K562 (cell line): Measurements from ENCODE around the gene CXCL5. TPM values are rescaled to one million over a fixed set of nuclear protein-coding genes. Genes with fewer than 3 reads are reported as not detected.

Experiments used
- ATAC-seq: fragments of 200-7000 bp; cut with Tn5 transposase; 3 replicates; pipeline ENCODE4 v1.9.1; 2020; ENCODE audit warnings: moderate library complexity
- BruUV-seq: library from RNA; stranded (reverse); fragments of 400-500 nt; replicated peaks from 2 replicates; lab custom pipeline; 2021; lab: Mats Ljungman, UMichigan
- CTCF ChIA-PET: fragments of 300-600 bp; formaldehyde crosslinking; extraction: SDS; loops from one replicate; lab custom pipeline; 2021; ENCODE audit warnings: low intra/inter-chr PET ratio; lab: Yijun Ruan, JAX
- POLR2A ChIA-PET: fragments of 300-600, 350-650 bp; sonication (Branson Sonifier 250); formaldehyde crosslinking; extraction: SDS; loops from one replicate; lab custom pipeline; 2021; ENCODE audit warnings: antibody characterized with exemption, inconsistent platforms; lab: Yijun Ruan, JAX
- DNase-seq, 4 experiments: peaks; one replicate each; pipeline versions ENCODE4 v3.0.0 to v3.0.0-alpha.2; 2011 to 2018; ENCODE audit warnings: low spot score in 3 of 4, mixed read lengths in 3 of 4; ENCODE audit errors: extremely low read depth in 1 of 4
- FAIRE-seq: peaks from 2 replicates; lab custom pipeline; 2011; peaks lifted over from hg19 to GRCh38; lab: Jason Lieb, UNC
- H2AFZ ChIP-seq: 2 replicates; pipeline ENCODE4 v1.6.0; 2011; ENCODE audit warnings: low read depth, low read length, control low read depth, inconsistent platforms
- H3K27ac ChIP-seq: fragments of 200-600 bp; 3 replicates; pipeline ENCODE4 v1.8.0; 2011; ENCODE audit warnings: low read depth, mild to moderate bottlenecking, control low read depth, inconsistent platforms, low read length, moderate library complexity, mixed read lengths; ENCODE audit errors: extremely low read depth
- H3K27me3 ChIP-seq, 2 experiments: fragments of 300-600 bp in 1 of 2; 2 replicates in 1 of 2; 3 replicates in 1 of 2; pipeline versions ENCODE4 v1.6.0 to v1.8.0; 2011; ENCODE audit warnings: inconsistent platforms in 2 of 2, low read length in 2 of 2, mild to moderate bottlenecking in 1 of 2, mixed read lengths in 1 of 2, moderate library complexity in 1 of 2; ENCODE audit not compliant: control insufficient read depth in 2 of 2, insufficient read depth in 2 of 2
- H3K36me3 ChIP-seq: fragments of 300-600 bp; 3 replicates; pipeline ENCODE4 v1.8.0; 2011; ENCODE audit warnings: mild to moderate bottlenecking, low read length, inconsistent platforms; ENCODE audit not compliant: control insufficient read depth, insufficient read depth
- H3K4me1 ChIP-seq, 2 experiments: fragments of 200-600 bp in 1 of 2; replicated peaks in 1 of 2; 2 replicates in 1 of 2; 3 replicates in 1 of 2; pipeline versions ENCODE4 v1.5.1 to v1.8.0; 2011; ENCODE audit warnings: inconsistent platforms in 2 of 2, low read length in 2 of 2, mild to moderate bottlenecking in 1 of 2, mixed read lengths in 1 of 2, moderate library complexity in 1 of 2; ENCODE audit not compliant: control insufficient read depth in 2 of 2, insufficient read depth in 2 of 2
- H3K4me2 ChIP-seq: 2 replicates; pipeline ENCODE4 v1.6.1; 2011; ENCODE audit warnings: low read length, control low read depth, inconsistent platforms, mixed read lengths; ENCODE audit not compliant: insufficient read depth
- H3K4me3 ChIP-seq: fragments of 200-600 bp; sonication (generic), shearing (Covaris generic); 2 replicates; pipeline ENCODE4 v1.5.1; 2016; ENCODE audit warnings: control low read depth, inconsistent platforms
- H3K79me2 ChIP-seq: fragments of 200-600 bp; 3 replicates; pipeline ENCODE4 v1.8.0; 2011; ENCODE audit warnings: low read length, inconsistent platforms; ENCODE audit not compliant: control insufficient read depth, insufficient read depth
- H3K9ac ChIP-seq, 2 experiments: 2 replicates each; pipeline versions ENCODE4 v1.6.0 to v1.6.1; 2011; ENCODE audit warnings: low read depth in 2 of 2, low read length in 2 of 2, control low read depth in 1 of 2, inconsistent platforms in 1 of 2, mild to moderate bottlenecking in 1 of 2, mixed read lengths in 1 of 2; ENCODE audit not compliant: insufficient read depth in 1 of 2
- H3K9me1 ChIP-seq: one replicate; pipeline ENCODE4 v1.6.0; 2011; ENCODE audit warnings: inconsistent platforms, mild to moderate bottlenecking, low read length, moderate library complexity; ENCODE audit not compliant: control insufficient read depth, insufficient read depth
- H3K9me3 ChIP-seq: replicated peaks from 2 replicates; pipeline ENCODE4 v1.5.1; 2011; ENCODE audit warnings: low read depth, low read length, inconsistent platforms; ENCODE audit not compliant: control insufficient read depth, insufficient read depth
- H4K20me1 ChIP-seq: replicated peaks from 2 replicates; pipeline ENCODE4 v1.6.1; 2011; ENCODE audit warnings: low read length, inconsistent platforms, mixed read lengths; ENCODE audit not compliant: control insufficient read depth, insufficient read depth
- GATAD2B ChIP-seq: fragments of 450-650 bp; IDR thresholded peaks from 2 replicates; pipeline ENCODE4 v1.6.1; 2017; ENCODE audit warnings: mild to moderate bottlenecking, borderline replicate concordance
- NFE2 ChIP-seq: IDR thresholded peaks from 2 replicates; pipeline ENCODE4 v1.6.1; 2014; ENCODE audit warnings: antibody characterized with exemption, low read depth
- NFRKB ChIP-seq: fragments of 450-650 bp; IDR thresholded peaks from 2 replicates; pipeline ENCODE4 v1.6.1; 2016; ENCODE audit warnings: low read depth
- SMAD4 ChIP-seq: fragments of 250-450 bp; sonication (Bioruptor Pico); conservative IDR thresholded peaks from 2 replicates; pipeline ENCODE4 v1.8.0; 2021; ENCODE audit warnings: inconsistent platforms, mild to moderate bottlenecking, moderate library complexity
- SMARCC2 ChIP-seq: fragments of 450-650 bp; IDR thresholded peaks from 2 replicates; pipeline ENCODE4 v1.6.1; 2017; ENCODE audit warnings: antibody characterized with exemption, moderate library complexity, mild to moderate bottlenecking, low read depth
- ZNF175 ChIP-seq: fragments of 200-800 bp; sonication (Bioruptor generic); IDR thresholded peaks from 2 replicates; pipeline ENCODE4 v1.6.1; 2016; ENCODE audit warnings: low read depth, mild to moderate bottlenecking, missing genetic modification characterization, missing compliant biosample characterization
- ZNF197 ChIP-seq: fragments of 200-800 bp; sonication (Bioruptor generic); IDR thresholded peaks from 2 replicates; pipeline ENCODE4 v1.6.1; 2016; ENCODE audit warnings: low read depth, missing genetic modification characterization, missing compliant biosample characterization
- ZNF316 ChIP-seq: fragments of 450-650 bp; IDR thresholded peaks from 2 replicates; pipeline ENCODE4 v1.6.1; 2016
- ZNF696 ChIP-seq: fragments of 250-450 bp; sonication (Bioruptor Pico); conservative IDR thresholded peaks from 2 replicates; pipeline ENCODE4 v1.4.0; 2020; ENCODE audit warnings: mild to moderate bottlenecking, moderate library complexity
- WGBS: fragments of 100-300 bp; shearing (Covaris generic); methylation state at CpG from one replicate; pipeline ENCODE4 v1.1.6; 2016; ENCODE audit warnings: low coverage, mixed read lengths; ENCODE audit not compliant: insufficient coverage; ENCODE audit errors: missing lambda C conversion rate; 5-methylcytosine and 5-hydroxymethylcytosine counted together
- in situ Hi-C: fragments of 300-500 bp; cut with MboI; formaldehyde crosslinking; loops from 4 replicates; pipeline ENCODE4 v1.15.0; 2018; ENCODE audit warnings: inconsistent platforms, mixed read lengths
- intact Hi-C: fragments of 100-400 bp; cut with micrococcal nuclease; formaldehyde crosslinking; loops from 2 replicates; pipeline ENCODE4 v1.14.2; 2022
- polyA plus RNA-seq, 8 experiments: library from polyadenylated mRNA; depleted of rRNA in 4 of 8; stranded (reverse) in 5 of 8; unstranded in 3 of 8; fragments of >200 nt; fragmentation: Nextera tagmentation in 2 of 8; fragmentation: Illumina TruSeq in 1 of 8; extraction: Ambion mirVana in 2 of 8; extraction: Trizol in 1 of 8; gene quantifications; 2 replicates each; pipeline versions ENCODE4 v1.2.1 to v1.2.3, GENCODE V29; 2011 to 2014; ENCODE audit warnings: inconsistent platforms in 1 of 8, missing spikeins in 1 of 8
- total RNA-seq, 7 experiments: library from RNA; depleted of rRNA in 6 of 7; stranded (reverse); fragments of >200 nt in 6 of 7; fragmentation: Illumina TruSeq in 2 of 7; extraction: Trizol in 2 of 7; gene quantifications; 2 replicates each; pipeline versions ENCODE4 v1.2.1 to v1.2.3, GENCODE V29; 2011 to 2021; ENCODE audit warnings: low replicate concordance in 1 of 7

CXCL5 gene
- total and polyA plus RNA-seq, 9 of the 15 experiments (the other 6 are each of a cell fraction or from before 2014, with no cell fraction given): not detected

DNA sequence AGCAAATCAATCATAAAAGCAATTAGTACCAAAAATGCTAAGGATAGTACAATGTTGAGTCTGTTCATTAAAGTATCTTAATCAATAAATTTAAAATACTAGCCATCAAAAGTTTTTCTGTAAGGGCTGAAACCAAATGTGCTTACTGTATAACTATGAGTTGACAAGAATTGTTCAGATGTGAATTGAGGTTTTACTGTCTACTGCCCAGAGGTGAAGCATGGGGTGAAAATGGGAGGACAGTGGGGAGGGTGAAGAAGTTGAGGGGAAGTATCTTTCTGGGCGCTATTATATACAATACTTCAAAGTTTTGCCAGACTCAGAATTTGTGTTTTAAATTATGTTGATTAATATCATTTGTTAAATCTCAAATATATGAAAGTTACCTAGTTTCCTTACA is 6.4 kb downstream of the CXCL5 start:
- CTCF ChIA-PET: no interaction called here
- Histone ChIP-seq H4K20me1 (no peaks in the 10 kb centered on the region), H3K4me1 (peaks cover 0 to 14% of the 10 kb centered on the region in 2 experiments; a peak in 2 of 5 replicates), H3K4me2 (no peak overlapping the region), H3K27ac (no peak overlapping the region; the same call in 2 of the 3 replicates), H3K79me2 (no peaks in the 10 kb centered on the region), H3K4me3 (no peak overlapping the region), H3K9ac (no peak overlapping the region), H3K36me3 (no peaks in the 10 kb centered on the region), H2AFZ (peak overlapping the region; percentile 76), H3K27me3 (no peaks in the 10 kb centered on the region), H3K9me1 (no peaks in the 10 kb centered on the region), H3K9me3 (no peaks in the 10 kb centered on the region)
- DNase-seq (no peak), FAIRE-seq (no peak), ATAC-seq (peak; percentile 18; the same call in 1 of the 3 replicates)
- POLR2A ChIA-PET: no interaction called here
- no TSS peak for BruUV-seq
- 0% methylated on average over 1 of the region's 1 CpG for WGBS
- intact Hi-C loops (no loop called here), in situ Hi-C loops (no loop called here)
- peak; percentile 21; the same call in 1 of the 2 replicates for TF ChIP-seq NFE2
- no peak for TF ChIP-seq ZNF197 (CRISPR knock-in tag)
- 0 out of 2 replicates have a peak, but pooled peaks have one; percentile 3 for TF ChIP-seq ZNF316
- 0 out of 2 replicates have a peak, but pooled peaks have one; percentile 13 for TF ChIP-seq ZNF175 (CRISPR knock-in tag)
- peak; percentile 57; the same call in 1 of the 2 replicates for TF ChIP-seq SMAD4 (CRISPR knock-in tag)
- TF ChIP-seq GATAD2B: no peak

DNA sequence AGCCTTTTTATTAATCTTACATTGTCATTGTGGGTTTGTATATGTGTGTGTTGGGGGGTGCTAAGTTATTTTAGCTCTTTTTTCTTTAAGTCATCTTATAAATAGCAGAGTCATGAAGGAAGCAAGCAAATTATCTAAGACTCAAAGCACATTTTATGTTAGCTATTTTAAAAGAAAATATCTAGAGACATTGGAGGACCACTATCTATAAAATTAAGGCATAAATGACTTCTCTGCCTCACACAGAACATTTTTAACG is 6.8 kb downstream of the CXCL5 start:
- intact Hi-C loops (no loop called here), in situ Hi-C loops (no loop called here)
- no peak overlapping the region for H3K9ac ChIP-seq
- peak overlapping the region; percentile 76 for H2AFZ ChIP-seq
- ATAC-seq (peak; percentile 35), DNase-seq (no peak), FAIRE-seq (no peak)
- H3K27ac ChIP-seq: no peak overlapping the region; the same call in 2 of the 3 replicates
- ChIA-PET POLR2A (no interaction called here), CTCF (no interaction called here)
- H3K4me3 ChIP-seq: no peak overlapping the region
- no peaks in the 10 kb centered on the region for H3K79me2 ChIP-seq
- H3K9me1 ChIP-seq: no peaks in the 10 kb centered on the region
- TF ChIP-seq ZNF696 (no peak), NFRKB (0 out of 2 replicates have a peak, but pooled peaks have one; percentile 41), ZNF175 (CRISPR knock-in tag) (0 out of 2 replicates have a peak, but pooled peaks have one; percentile 45), SMARCC2 (no peak)
- H3K27me3 ChIP-seq: no peaks in the 10 kb centered on the region
- 63% methylated on average over 1 of the region's 1 CpG for WGBS
- no peak overlapping the region for H3K4me2 ChIP-seq
- H4K20me1 ChIP-seq: no peaks in the 10 kb centered on the region
- peaks cover 0 to 14% of the 10 kb centered on the region in 2 experiments; a peak in 2 of 5 replicates for H3K4me1 ChIP-seq
- no TSS peak for BruUV-seq
- no peaks in the 10 kb centered on the region for H3K36me3 ChIP-seq
- H3K9me3 ChIP-seq: no peaks in the 10 kb centered on the region
